Measurements from ENCODE around the gene ZFP1.
"Not testable (repeated sequence)": the region's sequence is repeated elsewhere in the genome, so short reads cannot be mapped to it uniquely, and the experiment has no call there.

The ZFP1 gene

GRCh38 chr16:75211286-75211685 is 63.0 kb downstream of the ZFP1 start:
- H3K4me3 ChIP-seq (ENCODE audit: low read length); DNase-seq (ENCODE audit: low read depth, low spot score): not testable (repeated sequence)

- DNase-seq (ENCODE audit: low read depth, low spot score), result no peak
- H3K4me3 ChIP-seq (ENCODE audit: low read length), result no peak overlapping the region
Observed at GRCh38 chr16:75216127-75216526, 67.8 kb downstream of the ZFP1 start.

GRCh38 chr16:75216576-75216975 is 68.3 kb downstream of the ZFP1 start:
- no peak for DNase-seq (ENCODE audit: low read depth, low spot score)
- no peak overlapping the region for H3K4me3 ChIP-seq (ENCODE audit: low read length)

- DNase-seq (ENCODE audit: low read depth, low spot score), result no peak
- H3K4me3 ChIP-seq (ENCODE audit: low read length), result no peak overlapping the region
Observed at GRCh38 chr16:75217389-75217851, 69.1 kb downstream of the ZFP1 start.

- H3K4me3 ChIP-seq (ENCODE audit: low read length), result no peak within 1 kb of the TSS
- no peak for DNase-seq (ENCODE audit: low read depth, low spot score)
Observed at GRCh38 chr16:75218256-75219076, 70.1 kb downstream of the ZFP1 start, which contains the start of gene CTRB1. CTRB1 (plus strand) TSS chr16:75218988; CDS start chr16:75219008, 20 bp downstream.

GRCh38 chr16:75219088-75219487 is 70.8 kb downstream of the ZFP1 start:
- H3K4me3 ChIP-seq (ENCODE audit: low read length), result no peak overlapping the region
- no peak for DNase-seq (ENCODE audit: low read depth, low spot score)

- no peak overlapping the region for H3K4me3 ChIP-seq (ENCODE audit: low read length)
- no peak for DNase-seq (ENCODE audit: low read depth, low spot score)
Observed at GRCh38 chr16:75219838-75220237, 71.5 kb downstream of the ZFP1 start.
